Type B pancreatic cell (in vitro differentiated cells): Measurements from ENCODE around the gene ATPAF1. TPM values are rescaled to one million over a fixed set of nuclear protein-coding genes. Genes with fewer than 3 reads are reported as not detected.

ENCODE experiments used
- DNase-seq: peaks from one replicate; pipeline ENCODE4 v3.0.0; 2021; ENCODE audit warnings: mixed read lengths; ENCODE audit not compliant: unreplicated experiment; ENCODE audit errors: extremely low spot score
- H3K27ac Mint-ChIP-seq: 2 replicates; pipeline ENCODE4 v1.8.0; 2021; ENCODE audit warnings: mild to moderate bottlenecking, mixed read lengths
- H3K27me3 Mint-ChIP-seq: 2 replicates; pipeline ENCODE4 v1.8.0; 2021; ENCODE audit warnings: mixed read lengths
- H3K36me3 Mint-ChIP-seq: 2 replicates; pipeline ENCODE4 v1.8.0; 2021; ENCODE audit warnings: mixed read lengths
- H3K4me1 Mint-ChIP-seq: one replicate; pipeline ENCODE4 v1.8.0; 2021; ENCODE audit warnings: mixed read lengths; ENCODE audit not compliant: unreplicated experiment
- H3K4me3 Mint-ChIP-seq: 2 replicates; pipeline ENCODE4 v1.8.0; 2021; ENCODE audit warnings: mild to moderate bottlenecking, mixed read lengths
- H3K9me3 Mint-ChIP-seq: 2 replicates; pipeline ENCODE4 v1.8.0; 2021; ENCODE audit warnings: mixed read lengths
- CTCF ChIP-seq: fragments of 200-600 bp; sonication (generic); conservative IDR thresholded peaks from 2 replicates; pipeline ENCODE4 v1.5.0; 2021; ENCODE audit warnings: antibody characterized with exemption, mild to moderate bottlenecking
- total RNA-seq: library from RNA; stranded (reverse); gene quantifications from 2 replicates; pipeline ENCODE4 v1.2.1, GENCODE V29; 2021; ENCODE audit warnings: low replicate concordance

The ATPAF1 gene
- total RNA-seq, 1 donor from 2014 or later = 55.7 TPM

- DNase-seq = no peak
- H3K36me3 Mint-ChIP-seq = peaks cover 4% of the 10 kb centered on the region
- no peak for TF ChIP-seq CTCF
- H3K9me3 Mint-ChIP-seq = no peaks in the 10 kb centered on the region
- no peak overlapping the region for H3K4me3 Mint-ChIP-seq
- H3K27me3 Mint-ChIP-seq = peaks cover 10% of the 10 kb centered on the region
- no peak overlapping the region for H3K27ac Mint-ChIP-seq
- peaks cover 17% of the 10 kb centered on the region for H3K4me1 Mint-ChIP-seq
Observed at GRCh38 chr1:46612937-46613660, 55.1 kb downstream of the ATPAF1 start.

- H3K4me1 Mint-ChIP-seq = peaks cover 7% of the 10 kb centered on the region
- H3K9me3 Mint-ChIP-seq = no peaks in the 10 kb centered on the region
- no peak for TF ChIP-seq CTCF
- no peak for DNase-seq
- no peaks in the 10 kb centered on the region for H3K27me3 Mint-ChIP-seq
- H3K4me3 Mint-ChIP-seq = peak overlapping the region; percentile 7
- H3K36me3 Mint-ChIP-seq = peaks cover 4% of the 10 kb centered on the region
- H3K27ac Mint-ChIP-seq = peak overlapping the region; percentile 95
Observed at GRCh38 chr1:46611691-46612221, 56.4 kb downstream of the ATPAF1 start.

GRCh38 chr1:46607345-46608130, 60.6 kb downstream of the ATPAF1 start:
- Mint-ChIP-seq H3K4me1 (peaks cover 13% of the 10 kb centered on the region), H3K36me3 (peaks cover 4% of the 10 kb centered on the region), H3K9me3 (no peaks in the 10 kb centered on the region), H3K27me3 (no peaks in the 10 kb centered on the region), H3K27ac (no peak overlapping the region), H3K4me3 (no peak overlapping the region)
- TF ChIP-seq CTCF = no peak
- DNase-seq = no peak

GRCh38 chr1:46606255-46606965, 61.8 kb downstream of the ATPAF1 start:
- Mint-ChIP-seq H3K4me1 (peaks cover 19% of the 10 kb centered on the region), H3K36me3 (peaks cover 4% of the 10 kb centered on the region), H3K27me3 (no peaks in the 10 kb centered on the region), H3K9me3 (no peaks in the 10 kb centered on the region), H3K27ac (no peak overlapping the region), H3K4me3 (peak overlapping the region; percentile 51)
- no peak for DNase-seq
- TF ChIP-seq CTCF = no peak

GRCh38 chr1:46605232-46605631, 62.9 kb downstream of the ATPAF1 start:
- Mint-ChIP-seq H3K9me3 (no peaks in the 10 kb centered on the region), H3K27me3 (no peaks in the 10 kb centered on the region), H3K4me3 (peak overlapping the region; percentile 93), H3K27ac (no peak overlapping the region), H3K4me1 (peaks cover 25% of the 10 kb centered on the region), H3K36me3 (peaks cover 4% of the 10 kb centered on the region)
- TF ChIP-seq CTCF = no peak
- no peak for DNase-seq
